Measurements from ENCODE around the gene CFLAR. TPM values are rescaled to one million over a fixed set of nuclear protein-coding genes. Genes with fewer than 3 reads are reported as not detected.

CFLAR gene
- total RNA-seq, 1 experiment from 2014 or later, result 7.6 TPM

GRCh38 chr2:201074996-201075395 lies 41.0 kb upstream of the CFLAR start:
- no peak overlapping the region for H2BK12ac ChIP-seq (ENCODE audit: insufficient read length, low read depth, low read length)
- H3K4me1 ChIP-seq (ENCODE audit: insufficient read depth, low read length), result no peaks in the 10 kb centered on the region
- Mint-ChIP-seq H3K4me1 (peaks cover 11 to 18% of the 10 kb centered on the region in 2 experiments), H3K27ac (no peak overlapping the region), H3K27me3 (ENCODE audit: low read depth) (peaks cover 1% of the 10 kb centered on the region; the same call in 1 of the 2 replicates), H3K9me3 (no peaks in the 10 kb centered on the region), H3K4me3 (no peak overlapping the region), H3K36me3 (ENCODE audit: insufficient read depth in 1 of 3, low read depth in 3 of 3) (peaks cover 0 to 6% (median 5%) of the 10 kb centered on the region in 3 experiments; a peak in 4 of 7 replicates)
- no peaks in the 10 kb centered on the region for H3K9me3 ChIP-seq (ENCODE audit: control insufficient read depth, low read depth, low read length)
- no CpG with 5 or more reads among the region's 7 CpGs for WGBS (ENCODE audit: extremely low coverage, insufficient read length, low lambda C conversion rate)
- peaks cover 5% of the 10 kb centered on the region for H3K23me2 ChIP-seq (ENCODE audit: insufficient read length, low read depth, low read length, poor library complexity, severe bottlenecking)
- H4K8ac ChIP-seq (replicated peaks; ENCODE audit: insufficient read length, low read depth, low read length), result no peak overlapping the region
- H3K23ac ChIP-seq (ENCODE audit: insufficient read length, low read depth, low read length), result no peak overlapping the region
- no peak overlapping the region for H3K14ac ChIP-seq (ENCODE audit: insufficient read depth, low read length)
- no peak overlapping the region for H2AK5ac ChIP-seq (ENCODE audit: insufficient read length, low read length)
- no peak overlapping the region for H2BK15ac ChIP-seq (ENCODE audit: low read depth, low read length)
- H3K79me2 ChIP-seq (ENCODE audit: insufficient read depth, low read length), result 0 out of 2 replicates have a peak, but pooled peaks cover 1% of the 10 kb centered on the region
- H3T11ph ChIP-seq (ENCODE audit: low read length), result no peak overlapping the region
- H3K27ac ChIP-seq (ENCODE audit: insufficient read length, low read depth, low read length), result no peak overlapping the region
- H3K4ac ChIP-seq (ENCODE audit: low read depth, low read length), result no peak overlapping the region
- no peak overlapping the region for H4K91ac ChIP-seq (ENCODE audit: insufficient read length, low read depth, low read length)
- no peaks in the 10 kb centered on the region for H3K27me3 ChIP-seq (ENCODE audit: insufficient read depth, low read length)
- no peak overlapping the region for H2BK120ac ChIP-seq (ENCODE audit: low read depth, low read length, poor library complexity, severe bottlenecking)
- no peak overlapping the region for H3K56ac ChIP-seq (ENCODE audit: insufficient read length, low read depth, low read length)
- H2BK20ac ChIP-seq (ENCODE audit: low read depth, low read length, poor library complexity, severe bottlenecking), result no peak overlapping the region
- no peak overlapping the region for H4K5ac ChIP-seq (ENCODE audit: insufficient read length, low read depth, low read length)
- H3K79me1 ChIP-seq (ENCODE audit: insufficient read depth, low read depth, low read length, poor library complexity, severe bottlenecking), result no peaks in the 10 kb centered on the region
- no peak overlapping the region for H3K9ac ChIP-seq (ENCODE audit: extremely low read depth, insufficient read length, low read length)
- no peak overlapping the region for H2AFZ ChIP-seq (ENCODE audit: low read length)
- no peak overlapping the region for H3K18ac ChIP-seq (ENCODE audit: insufficient read length, low read depth, low read length)
- no peak for DNase-seq
- H4K20me1 ChIP-seq (ENCODE audit: control insufficient read depth, insufficient read depth, insufficient read length), result no peaks in the 10 kb centered on the region
- no peak overlapping the region for H2BK5ac ChIP-seq (ENCODE audit: insufficient read length, low read length)
- no peak for TF ChIP-seq CTCF (conservative IDR thresholded peaks at IDR 0.05)
- no peak overlapping the region for H3K4me2 ChIP-seq (ENCODE audit: insufficient read depth, insufficient read length, low read length)

All from H9 (cell line).